ENCODE results near the gene TBC1D17.

The TBC1D17 gene

GRCh38 chr19:49879243-49879963 lies 1.9 kb downstream of the TBC1D17 start:
- DNase-seq, result no peak

DNA sequence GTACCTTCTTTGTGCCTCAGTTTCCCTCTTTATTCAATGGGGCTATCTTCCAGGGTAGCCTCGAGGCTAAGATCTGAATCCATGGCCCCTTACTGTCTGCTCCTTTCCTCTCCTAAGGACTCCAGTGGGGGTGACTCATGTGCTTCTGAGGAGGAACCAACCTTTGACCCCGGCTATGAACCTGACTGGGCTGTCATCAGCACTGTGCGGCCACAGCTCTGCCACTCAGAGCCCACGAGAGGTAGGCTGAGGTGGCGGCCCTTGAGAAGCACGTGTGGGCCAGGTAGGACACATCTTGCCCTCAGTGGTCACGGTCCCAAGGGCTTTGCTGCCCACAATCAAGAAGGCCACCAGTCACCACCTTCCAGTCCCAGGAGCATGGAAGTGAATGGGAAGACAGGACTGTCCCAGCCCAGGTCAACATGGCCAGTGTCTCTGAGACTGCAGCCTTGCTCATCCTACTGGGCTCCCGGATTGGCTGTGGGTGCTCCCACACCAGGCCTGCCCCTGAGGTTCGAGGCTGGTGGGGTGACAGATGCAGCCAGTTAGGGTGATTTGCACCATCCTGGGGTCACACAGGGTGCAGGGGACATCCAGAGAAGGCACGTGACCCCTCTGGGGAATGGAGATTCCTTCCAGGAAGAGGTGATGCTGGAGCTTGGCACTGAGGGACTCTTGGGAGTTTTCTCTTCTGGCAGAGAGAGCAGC lies 2.8 kb downstream of the TBC1D17 start:
- DNase-seq, result no peak

DNA sequence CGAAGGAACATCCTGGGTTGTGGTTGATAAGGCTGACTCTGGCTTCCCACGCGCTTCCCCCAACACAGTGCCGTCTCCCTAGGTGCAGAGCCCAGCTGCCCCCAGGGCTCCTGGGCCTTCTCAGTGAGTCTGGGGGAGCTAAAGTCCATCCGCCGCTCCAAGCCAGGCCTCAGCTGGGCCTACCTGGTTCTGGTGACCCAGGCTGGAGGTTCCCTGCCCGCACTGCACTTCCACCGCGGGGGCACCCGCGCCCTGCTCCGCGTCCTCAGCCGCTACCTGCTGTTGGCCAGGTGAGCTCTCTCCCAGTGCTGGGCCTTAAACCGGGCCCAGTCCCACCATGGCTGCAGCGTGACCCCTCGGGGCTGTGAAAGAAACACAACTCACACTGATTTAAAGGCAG lies 3.7 kb downstream of the TBC1D17 start:
- no peak for DNase-seq

- no peak for DNase-seq
These were observed 4.3 kb downstream of the TBC1D17 start for GRCh38 chr19:49881672-49882394.

DNA sequence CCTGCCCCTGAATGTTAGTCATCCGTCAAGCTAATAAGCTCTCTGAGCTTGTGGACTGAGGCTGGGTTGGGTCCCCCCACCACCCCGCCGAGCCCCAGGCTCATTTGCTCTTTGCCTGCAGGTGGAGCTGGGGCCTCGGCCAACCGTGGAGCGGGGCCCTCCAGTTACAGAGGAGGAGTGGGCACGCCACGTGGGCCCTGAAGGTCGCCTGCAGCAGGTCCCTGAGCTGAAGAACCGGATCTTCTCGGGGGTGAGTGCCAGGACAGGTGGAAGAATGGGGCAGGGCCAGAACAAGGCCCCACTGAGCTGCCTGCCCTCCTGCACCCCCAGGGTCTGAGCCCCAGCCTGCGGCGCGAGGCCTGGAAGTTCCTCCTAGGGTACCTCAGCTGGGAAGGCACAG lies 5.1 kb downstream of the TBC1D17 start:
- DNase-seq, result no peak

GRCh38 chr19:49883094-49883493 lies 5.6 kb downstream of the TBC1D17 start:
- DNase-seq, result no peak

DNA sequence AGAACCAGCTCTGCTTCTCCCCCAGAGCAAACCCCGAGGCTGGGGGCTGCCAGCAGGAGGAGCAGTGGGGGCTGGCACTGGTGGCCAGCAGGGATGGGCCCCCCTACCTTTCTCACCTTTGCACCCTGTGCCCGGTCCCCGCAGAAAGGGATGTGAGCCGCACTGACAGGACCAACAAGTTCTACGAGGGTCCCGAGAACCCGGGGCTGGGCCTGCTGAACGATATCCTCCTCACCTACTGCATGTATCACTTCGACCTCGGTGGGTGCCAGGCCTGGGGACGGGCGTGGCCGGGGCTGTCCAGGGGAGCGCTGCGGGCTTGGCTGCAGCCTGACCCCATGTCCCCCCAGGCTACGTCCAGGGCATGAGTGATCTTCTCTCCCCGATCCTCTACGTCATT lies 6.6 kb downstream of the TBC1D17 start:
- no peak for DNase-seq

- DNase-seq, result no peak
These were observed 7.3 kb downstream of the TBC1D17 start for GRCh38 chr19:49884760-49885159.

- no peak for DNase-seq
These were observed 9.6 kb downstream of the TBC1D17 start for GRCh38 chr19:49887037-49887664.

GRCh38 chr19:49887665-49888509 lies 10.4 kb downstream of the TBC1D17 start:
- DNase-seq, result no peak

DNA sequence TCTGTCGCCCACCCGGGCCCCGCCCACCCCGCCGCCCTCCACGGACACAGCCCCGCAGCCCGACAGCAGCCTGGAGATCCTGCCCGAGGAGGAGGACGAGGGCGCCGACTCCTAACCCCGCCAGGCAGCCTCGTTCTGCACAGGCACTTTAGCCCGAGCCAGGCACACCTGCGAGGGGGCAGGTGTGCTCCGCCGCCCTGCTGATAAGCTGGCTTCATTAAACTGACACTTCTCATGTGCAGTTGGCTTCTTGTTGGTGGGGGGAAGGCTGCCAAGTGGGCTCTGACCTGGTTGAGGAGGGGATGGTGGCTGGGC lies 11.0 kb downstream of the TBC1D17 start:
- no peak for DNase-seq

DNA sequence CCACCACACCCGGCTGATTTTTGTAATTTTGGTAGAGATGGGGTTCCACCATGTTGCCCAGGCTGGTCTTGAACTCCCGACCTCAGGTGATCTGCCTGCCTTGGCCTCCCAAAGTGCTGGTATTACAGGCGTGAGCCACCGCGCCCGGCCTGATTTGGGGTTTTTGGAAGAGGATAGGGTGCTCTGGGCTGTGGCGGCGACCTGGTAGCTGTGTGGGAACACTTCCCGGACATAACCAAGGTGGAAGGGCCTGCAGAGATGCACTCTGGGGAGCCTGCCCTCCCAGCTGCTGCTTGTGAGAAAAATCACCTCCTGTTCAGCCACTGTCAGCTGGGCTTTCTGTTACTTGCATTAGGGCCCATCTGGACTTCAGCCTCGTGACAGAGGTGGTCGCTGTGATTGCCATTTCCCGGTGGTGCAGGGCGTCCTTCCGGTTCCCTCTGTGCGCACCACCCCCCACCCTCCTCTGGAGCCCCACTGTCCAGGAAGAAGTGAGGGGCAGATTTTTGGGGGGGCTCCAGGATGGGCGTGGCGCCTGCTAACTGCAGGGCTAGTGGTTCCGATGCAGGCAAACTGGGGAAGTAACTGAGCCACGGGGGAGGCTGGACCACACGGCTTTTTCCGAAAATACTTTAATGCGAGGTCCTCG lies 11.7 kb downstream of the TBC1D17 start:
- DNase-seq, result no peak

- peak; percentile 63 for DNase-seq
These were observed 12.3 kb downstream of the TBC1D17 start for GRCh38 chr19:49889687-49890348.

GRCh38 chr19:49890349-49891311 lies 13.1 kb downstream of the TBC1D17 start:
- peak; percentile 45 for DNase-seq

- DNase-seq, result no peak
These were observed 13.9 kb downstream of the TBC1D17 start for GRCh38 chr19:49891393-49891792.

DNA sequence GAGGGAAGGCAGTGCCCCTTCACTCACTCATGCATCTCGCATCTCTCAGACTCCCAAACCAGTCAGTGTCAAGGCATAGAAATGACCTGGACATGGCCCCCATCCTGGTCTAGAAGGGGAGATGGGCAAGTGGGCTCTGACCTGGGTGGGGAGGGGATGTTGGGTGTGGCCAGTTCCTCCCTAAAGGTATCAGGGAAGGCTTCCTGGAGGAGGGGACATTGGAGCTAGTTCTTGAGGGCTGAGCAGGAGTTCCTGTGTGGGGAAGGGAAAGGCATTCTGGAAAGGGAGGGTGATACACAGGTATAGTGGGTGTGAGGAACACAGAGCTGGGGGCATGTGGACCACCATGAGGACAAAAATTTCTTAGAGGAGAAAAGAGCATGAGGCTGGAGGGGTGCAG lies 15.2 kb downstream of the TBC1D17 start:
- DNase-seq, result no peak

DNA sequence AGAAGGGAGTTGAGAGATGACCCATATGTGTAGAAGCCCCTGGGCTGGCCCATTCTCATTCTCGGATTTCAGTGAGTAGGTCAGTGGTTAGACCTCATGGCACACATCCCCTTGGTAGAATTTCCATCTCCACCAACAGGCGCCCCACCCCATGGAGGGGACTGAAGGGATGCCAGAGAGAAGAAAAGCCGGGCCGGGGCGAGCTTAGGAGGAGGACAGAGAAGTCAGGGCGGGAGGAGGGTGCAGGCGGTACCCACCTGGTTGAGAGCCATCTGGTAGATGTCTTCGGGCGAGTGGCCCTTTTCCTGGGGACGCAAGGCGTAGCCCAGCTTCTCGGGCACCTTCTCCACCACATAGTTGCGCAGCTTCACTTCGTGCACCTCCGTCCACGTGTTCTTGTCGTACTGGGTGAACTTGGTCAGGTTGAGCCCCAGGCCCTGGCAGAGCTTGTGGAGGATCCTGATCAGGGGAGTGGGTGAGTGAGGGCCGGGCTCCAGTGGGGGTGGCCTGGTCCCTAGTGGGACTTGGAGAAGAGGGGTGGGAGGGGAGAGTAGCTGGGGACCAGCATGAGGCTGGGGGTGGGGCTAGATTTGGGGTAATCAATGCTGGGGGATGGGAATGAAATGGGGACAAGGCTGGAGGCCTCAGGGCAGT lies 16.6 kb downstream of the TBC1D17 start:
- DNase-seq, result no peak

- DNase-seq, result no peak
These were observed 17.5 kb downstream of the TBC1D17 start for GRCh38 chr19:49894879-49895565.

All from activated CD4-positive, alpha-beta T cell treated with anti-CD3 and anti-CD28 coated beads for 1 hour (primary cell).